SIG-M5 treated with dmso at 0.1 percent for 504 hours (cell line): Measurements from ENCODE around the gene RNF157.
"Not testable (repeated sequence)": the region's sequence is repeated elsewhere in the genome, so short reads cannot be mapped to it uniquely, and the experiment has no call there.

Source experiments
- DNase-seq: peaks from one replicate; lab custom pipeline; 2025; ENCODE audit not compliant: unreplicated experiment; lab: John Stamatoyannopoulos, UW

RNF157 gene

GRCh38 chr17:76195281-76196096, 44.8 kb downstream of the RNF157 start:
- DNase-seq: no peak

- no peak for DNase-seq
Observed at GRCh38 chr17:76193591-76193990, 46.7 kb downstream of the RNF157 start.

GRCh38 chr17:76191896-76192295, 48.4 kb downstream of the RNF157 start:
- no peak for DNase-seq

- no peak for DNase-seq
Observed at GRCh38 chr17:76189741-76190140, 50.6 kb downstream of the RNF157 start.

GRCh38 chr17:76189247-76189646, 51.0 kb downstream of the RNF157 start:
- DNase-seq: no peak

GRCh38 chr17:76188213-76189016, 51.9 kb downstream of the RNF157 start:
- no peak for DNase-seq

- DNase-seq: not testable (repeated sequence)
Observed at GRCh38 chr17:76186774-76187173, 53.5 kb downstream of the RNF157 start.

- DNase-seq: no peak
Observed at GRCh38 chr17:76184290-76184689, 56.0 kb downstream of the RNF157 start.

GRCh38 chr17:76182016-76182764, 58.1 kb downstream of the RNF157 start:
- DNase-seq: peak; percentile 92

- DNase-seq: peak; percentile 18
Observed at GRCh38 chr17:76179496-76180467, 60.5 kb downstream of the RNF157 start.

- DNase-seq: no peak
Observed at GRCh38 chr17:76178124-76178523, 62.2 kb downstream of the RNF157 start.

- no peak for DNase-seq
Observed at GRCh38 chr17:76176701-76177574, 63.4 kb downstream of the RNF157 start.

GRCh38 chr17:76174037-76174436, 66.3 kb downstream of the RNF157 start:
- DNase-seq: no peak

- no peak for DNase-seq
Observed at GRCh38 chr17:76173474-76173873, 66.8 kb downstream of the RNF157 start.

- no peak for DNase-seq
Observed at GRCh38 chr17:76171706-76172105, 68.6 kb downstream of the RNF157 start.

- DNase-seq: no peak
Observed at GRCh38 chr17:76170114-76170513, 70.2 kb downstream of the RNF157 start.

GRCh38 chr17:76166906-76167305, 73.4 kb downstream of the RNF157 start:
- no peak for DNase-seq

GRCh38 chr17:76166168-76166567, 74.1 kb downstream of the RNF157 start:
- DNase-seq: no peak

- DNase-seq: no peak
Observed at GRCh38 chr17:76164331-76164730, 76.0 kb downstream of the RNF157 start.
